ENCODE data around the gene OR2Z1. TPM values are rescaled to one million over a fixed set of nuclear protein-coding genes. Genes with fewer than 3 reads are reported as not detected.

The OR2Z1 gene
- total and polyA plus RNA-seq, 2 of the 13 experiments (the other 11 are each of a cell fraction or from before 2014, with no cell fraction given), result not detected

GRCh38 chr19:8681345-8682029 is 39.9 kb upstream of the OR2Z1 start:
- intact Hi-C loops (cut with micrococcal nuclease; ENCODE audit: unreplicated experiment) (no loop called here), in situ Hi-C loops (cut with HindIII; ENCODE audit: extremely low pct_ligation_motif_present, low pct_unique_long_range_greater_than_20kb) (no loop called here)
- no peak overlapping the region for H3K4me3 ChIP-seq (replicated peaks in 1 of 3; ENCODE audit: insufficient read depth in 1 of 3, low read depth in 2 of 3, low read length in 3 of 3)
- H3K36me3 ChIP-seq (replicated peaks in 1 of 2; ENCODE audit: control insufficient read depth in 1 of 2, insufficient read depth in 2 of 2, low read length in 2 of 2), result no peaks in the 10 kb centered on the region
- BruUV-seq (replicated peaks), result no TSS peak
- H3K4me1 ChIP-seq (ENCODE audit: insufficient read depth, low read length), result no peaks in the 10 kb centered on the region
- CTCF ChIA-PET (ENCODE audit: low intra/inter-chr PET ratio, low total read pairs), result no interaction called here
- DNase-seq (ENCODE audit: low spot score) (no peak), ATAC-seq (no peak), FAIRE-seq (no peak)
- peaks cover 7% of the 10 kb centered on the region; the same call in 1 of the 2 replicates for H3K9me3 ChIP-seq (ENCODE audit: low read length)
- H3K4me2 ChIP-seq (ENCODE audit: low read depth, low read length), result no peak overlapping the region
- no peak overlapping the region for H3K9ac ChIP-seq (ENCODE audit: insufficient read depth, low read depth, low read length)
- POLR2A ChIA-PET, result no interaction called here
- no peaks in the 10 kb centered on the region for H3K27me3 ChIP-seq (ENCODE audit: control insufficient read depth in 1 of 2, insufficient read depth in 2 of 2, low read length in 2 of 2)
- no peaks in the 10 kb centered on the region for H4K20me1 ChIP-seq (ENCODE audit: insufficient read depth, low read length)
- WGBS (ENCODE audit: low lambda C conversion rate), result 22% methylated on average over 2 of the region's 2 CpGs
- no peak overlapping the region for H2AFZ ChIP-seq (ENCODE audit: low read length)
- H3K79me2 ChIP-seq (ENCODE audit: insufficient read depth, low read length), result no peaks in the 10 kb centered on the region
- TF ChIP-seq FOXA3 (CRISPR knock-in tag; IDR thresholded peaks at IDR 0.05), result peak; percentile 14; the same call in 1 of the 2 replicates
- no peak for TF ChIP-seq EEA1 (CRISPR knock-in tag; IDR thresholded peaks at IDR 0.05; ENCODE audit: borderline replicate concordance)
- no peak for TF ChIP-seq FOXP1 (IDR thresholded peaks at IDR 0.05)
- peak; percentile 74 for TF ChIP-seq FOXP1 (CRISPR knock-in tag; IDR thresholded peaks at IDR 0.05)
- 0 out of 2 replicates have a peak, but pooled peaks have one; percentile 36 for TF ChIP-seq FOXP4 (CRISPR knock-in tag; IDR thresholded peaks at IDR 0.05)
- peak; percentile 50 for TF ChIP-seq FOSL2 (CRISPR knock-in tag; IDR thresholded peaks at IDR 0.05)
- peak; percentile 48; the same call in 1 of the 2 replicates for TF ChIP-seq ETV5 (CRISPR knock-in tag; IDR thresholded peaks at IDR 0.05; ENCODE audit: borderline replicate concordance)
- TF ChIP-seq GABPA (IDR thresholded peaks at IDR 0.05; ENCODE audit: low read depth, low read length), result no peak
- 0 out of 2 replicates have a peak, but pooled peaks have one; percentile 15 for TF ChIP-seq GABPA (CRISPR knock-in tag; IDR thresholded peaks at IDR 0.05; ENCODE audit: low read depth)
- TF ChIP-seq GATAD2A (CRISPR knock-in tag; IDR thresholded peaks at IDR 0.05), result 0 out of 2 replicates have a peak, but pooled peaks have one; percentile 11
- TF ChIP-seq SSRP1 (CRISPR knock-in tag; IDR thresholded peaks at IDR 0.05), result no peak
- peak; percentile 33; the same call in 1 of the 2 replicates for TF ChIP-seq GABPB1 (CRISPR knock-in tag; IDR thresholded peaks at IDR 0.05)
- no peak for TF ChIP-seq ZFP62 (CRISPR knock-in tag; IDR thresholded peaks at IDR 0.05)
- no peak overlapping the region for H3K27ac ChIP-seq (ENCODE audit: extremely low read length, insufficient read depth, low read length)
